GM13977 (cell line): Measurements from ENCODE around the gene CMSS1.
"Not testable (repeated sequence)": the region's sequence is repeated elsewhere in the genome, so short reads cannot be mapped to it uniquely, and the experiment has no call there.

ENCODE experiments used
- DNase-seq: peaks from one replicate; pipeline ENCODE4 v3.0.0; 2012; ENCODE audit warnings: low spot score
- CTCF ChIP-seq: IDR thresholded peaks from 2 replicates; pipeline ENCODE4 v1.5.1; 2012; ENCODE audit warnings: mild to moderate bottlenecking, control low read depth; ENCODE audit not compliant: insufficient read depth; ENCODE audit errors: extremely low read depth, missing control alignments
- in situ Hi-C: fragments of 300-500 bp; cut with MboI; formaldehyde crosslinking; loops from one replicate; pipeline ENCODE4 v1.12.0; 2022; ENCODE audit warnings: low sequenced_read_pairs, low pct_unique_long_range_greater_than_20kb, mixed read lengths, inconsistent platforms; ENCODE audit not compliant: unreplicated experiment

CMSS1 gene

GRCh38 chr3:100047455-100048141, 229.9 kb downstream of the CMSS1 start:
- TF ChIP-seq CTCF = no peak
- DNase-seq = peak; percentile 40
- in situ Hi-C loops = no loop called here

- in situ Hi-C loops = no loop called here
- TF ChIP-seq CTCF = no peak
- no peak for DNase-seq
These were observed 230.6 kb downstream of the CMSS1 start for GRCh38 chr3:100048248-100048647.

GRCh38 chr3:100051513-100051912, 233.9 kb downstream of the CMSS1 start:
- DNase-seq, in situ Hi-C loops: not testable (repeated sequence)

GRCh38 chr3:100053951-100054620, 236.4 kb downstream of the CMSS1 start:
- in situ Hi-C loops = no loop called here
- no peak for TF ChIP-seq CTCF
- DNase-seq = no peak

GRCh38 chr3:100057716-100058575, 240.3 kb downstream of the CMSS1 start:
- in situ Hi-C loops = no loop called here
- no peak for DNase-seq
- TF ChIP-seq CTCF = no peak

- no peak for DNase-seq
- in situ Hi-C loops = no loop called here
- no peak for TF ChIP-seq CTCF
These were observed 241.8 kb downstream of the CMSS1 start for GRCh38 chr3:100059472-100059871.
